Measurements from ENCODE around the gene KRTAP4-8.

- TF ChIP-seq CTCF (IDR thresholded peaks at IDR 0.05; ENCODE audit: poor library complexity) (no peak), EZH2 (IDR thresholded peaks at IDR 0.05; ENCODE audit: borderline replicate concordance) (no peak)
Measured at GRCh38 chr17:41133880-41134735, 36.2 kb upstream of the KRTAP4-8 start.
